PFSK-1 (cell line): Measurements from ENCODE around the gene AQP4. TPM values are rescaled to one million over a fixed set of nuclear protein-coding genes. Genes with fewer than 3 reads are reported as not detected.

Experiments used
- FOXP2 ChIP-seq: optimal IDR thresholded peaks from 2 replicates; pipeline ENCODE3; 2011; ENCODE audit warnings: borderline replicate concordance, control low read depth, inconsistent platforms; ENCODE audit not compliant: insufficient read depth; ENCODE audit errors: extremely low read length, extremely low read depth
- POLR2AphosphoS5 ChIP-seq: IDR thresholded peaks from 2 replicates; pipeline ENCODE4 v1.6.1; 2012; ENCODE audit warnings: low read depth, mild to moderate bottlenecking, control low read depth, low read length, moderate library complexity
- SIN3A ChIP-seq: IDR thresholded peaks from 2 replicates; pipeline ENCODE4 v1.6.1; 2012; ENCODE audit warnings: mild to moderate bottlenecking, low read length, moderate library complexity, borderline replicate concordance; ENCODE audit not compliant: insufficient read depth
- TAF1 ChIP-seq: IDR thresholded peaks from 2 replicates; pipeline ENCODE4 v1.6.1; 2012; ENCODE audit warnings: low read length, control low read depth, borderline replicate concordance; ENCODE audit not compliant: insufficient read depth
- polyA plus RNA-seq: library from polyadenylated mRNA; unstranded; fragments of >200 nt; gene quantifications from one replicate; pipeline ENCODE4 v1.2.1, GENCODE V29; 2012; ENCODE audit warnings: low read depth, missing spikeins; ENCODE audit not compliant: insufficient read length
- TF ChIP-seq, protein P1 (sequence below), 2 experiments: IDR thresholded peaks; 2 replicates each; pipeline versions ENCODE4 v1.6.1 to v1.8.0; 2011 to 2012; ENCODE audit warnings: low read depth in 2 of 2, low read length in 2 of 2, control low read depth in 1 of 2, inconsistent platforms in 1 of 2, mild to moderate bottlenecking in 1 of 2, moderate library complexity in 1 of 2; ENCODE audit not compliant: insufficient read depth in 1 of 2

The AQP4 gene
- polyA plus RNA-seq, result not detected

GRCh38 chr18:26865557-26865956, at the start of gene AQP4:
Gene AQP4, minus strand, starts transcription at chr18:26865707. Its CDS starts 18 bp downstream, at chr18:26865689.
- TF ChIP-seq SIN3A, result no peak
- TF ChIP-seq, protein P1, sequence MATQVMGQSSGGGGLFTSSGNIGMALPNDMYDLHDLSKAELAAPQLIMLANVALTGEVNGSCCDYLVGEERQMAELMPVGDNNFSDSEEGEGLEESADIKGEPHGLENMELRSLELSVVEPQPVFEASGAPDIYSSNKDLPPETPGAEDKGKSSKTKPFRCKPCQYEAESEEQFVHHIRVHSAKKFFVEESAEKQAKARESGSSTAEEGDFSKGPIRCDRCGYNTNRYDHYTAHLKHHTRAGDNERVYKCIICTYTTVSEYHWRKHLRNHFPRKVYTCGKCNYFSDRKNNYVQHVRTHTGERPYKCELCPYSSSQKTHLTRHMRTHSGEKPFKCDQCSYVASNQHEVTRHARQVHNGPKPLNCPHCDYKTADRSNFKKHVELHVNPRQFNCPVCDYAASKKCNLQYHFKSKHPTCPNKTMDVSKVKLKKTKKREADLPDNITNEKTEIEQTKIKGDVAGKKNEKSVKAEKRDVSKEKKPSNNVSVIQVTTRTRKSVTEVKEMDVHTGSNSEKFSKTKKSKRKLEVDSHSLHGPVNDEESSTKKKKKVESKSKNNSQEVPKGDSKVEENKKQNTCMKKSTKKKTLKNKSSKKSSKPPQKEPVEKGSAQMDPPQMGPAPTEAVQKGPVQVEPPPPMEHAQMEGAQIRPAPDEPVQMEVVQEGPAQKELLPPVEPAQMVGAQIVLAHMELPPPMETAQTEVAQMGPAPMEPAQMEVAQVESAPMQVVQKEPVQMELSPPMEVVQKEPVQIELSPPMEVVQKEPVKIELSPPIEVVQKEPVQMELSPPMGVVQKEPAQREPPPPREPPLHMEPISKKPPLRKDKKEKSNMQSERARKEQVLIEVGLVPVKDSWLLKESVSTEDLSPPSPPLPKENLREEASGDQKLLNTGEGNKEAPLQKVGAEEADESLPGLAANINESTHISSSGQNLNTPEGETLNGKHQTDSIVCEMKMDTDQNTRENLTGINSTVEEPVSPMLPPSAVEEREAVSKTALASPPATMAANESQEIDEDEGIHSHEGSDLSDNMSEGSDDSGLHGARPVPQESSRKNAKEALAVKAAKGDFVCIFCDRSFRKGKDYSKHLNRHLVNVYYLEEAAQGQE (IDR thresholded peaks at IDR 0.05; ENCODE audit: insufficient read depth in 1 of 2, low read depth in 2 of 2, low read length in 2 of 2), result no peak
- no peak for TF ChIP-seq TAF1
- TF ChIP-seq POLR2AphosphoS5, result no peak
- TF ChIP-seq FOXP2, result no peak

- TF ChIP-seq, protein P1 (IDR thresholded peaks at IDR 0.05; ENCODE audit: insufficient read depth in 1 of 2, low read depth in 2 of 2, low read length in 2 of 2), result no peak
- TF ChIP-seq TAF1 (no peak), POLR2AphosphoS5 (no peak), SIN3A (no peak), FOXP2 (no peak)
Measured at GRCh38 chr18:26911840-26912239, 46.3 kb upstream of the AQP4 start.

DNA sequence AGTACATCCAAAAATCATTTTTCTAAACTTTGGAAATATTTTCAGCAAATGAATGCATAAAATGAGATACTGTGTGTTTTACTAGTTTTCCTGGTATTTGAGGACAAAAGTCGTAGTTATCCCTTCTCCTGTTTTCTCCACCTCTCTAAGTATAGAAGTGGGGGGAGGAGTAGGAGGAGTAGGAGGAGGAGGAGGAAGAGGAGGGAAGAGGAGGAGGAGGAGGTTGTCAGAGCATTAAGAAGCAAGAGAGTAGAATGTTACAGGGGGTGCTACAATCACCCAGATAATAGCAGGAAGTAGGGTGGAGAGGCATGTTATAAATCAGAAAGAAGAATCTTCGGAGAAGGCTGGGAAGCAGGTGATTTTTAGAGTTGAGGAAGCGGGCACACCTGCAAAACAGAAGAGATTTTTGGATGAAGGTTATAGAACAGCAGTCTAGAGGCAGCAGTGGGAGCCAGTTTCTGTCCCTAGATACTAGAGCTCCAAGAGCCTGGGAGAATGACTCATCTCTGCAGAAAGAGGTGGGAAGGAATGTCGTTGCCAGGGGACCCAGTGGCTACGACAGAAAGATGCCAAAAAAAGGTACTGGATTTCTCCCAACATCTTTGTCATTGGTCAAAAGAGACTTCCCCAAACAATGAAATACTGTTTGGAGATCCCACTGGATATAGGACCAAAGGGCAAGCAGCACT, 44.2 kb upstream of the AQP4 start:
- TF ChIP-seq, protein P1 (IDR thresholded peaks at IDR 0.05; ENCODE audit: insufficient read depth in 1 of 2, low read depth in 2 of 2, low read length in 2 of 2), result no peak
- no peak for TF ChIP-seq TAF1
- TF ChIP-seq FOXP2, result no peak
- TF ChIP-seq SIN3A, result no peak
- TF ChIP-seq POLR2AphosphoS5, result no peak

DNA sequence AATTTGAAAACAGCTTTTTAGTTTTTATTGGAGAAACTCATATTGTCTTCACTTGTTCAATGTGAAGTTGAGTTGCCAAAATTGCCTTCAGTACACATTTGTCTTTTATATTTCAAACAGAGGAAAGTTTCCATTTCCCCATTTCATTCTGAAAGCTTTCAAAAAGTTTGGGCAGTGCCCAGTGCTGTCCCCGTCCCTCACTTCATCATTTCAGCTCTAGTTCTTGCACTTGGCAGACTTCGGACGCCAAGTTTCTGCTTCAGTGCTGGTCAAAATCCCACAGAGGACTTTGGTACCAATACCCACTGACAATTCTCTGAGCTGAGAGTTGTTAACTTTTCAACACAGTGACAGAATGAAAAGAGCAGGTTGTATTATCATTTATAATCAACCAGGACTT, 43.4 kb upstream of the AQP4 start:
- TF ChIP-seq SIN3A (no peak), POLR2AphosphoS5 (no peak), FOXP2 (no peak), TAF1 (no peak)
- TF ChIP-seq, protein P1 (IDR thresholded peaks at IDR 0.05; ENCODE audit: insufficient read depth in 1 of 2, low read depth in 2 of 2, low read length in 2 of 2), result no peak
